Hepatocyte (in vitro differentiated cells): ENCODE results near the gene AUTS2.

Experiments used
- CTCF ChIP-seq: fragments of 200-600 bp; sonication (generic); IDR thresholded peaks from 2 replicates; pipeline ENCODE4 v1.5.1; 2016; ENCODE audit warnings: antibody characterized with exemption, mild to moderate bottlenecking; ENCODE audit not compliant: poor library complexity
- EZH2 ChIP-seq: fragments of 200-600 bp; sonication (generic); IDR thresholded peaks from 2 replicates; pipeline ENCODE4 v1.6.1; 2016; ENCODE audit warnings: antibody characterized with exemption, mild to moderate bottlenecking, borderline replicate concordance
- EZH2phosphoT487 ChIP-seq: fragments of 200-600 bp; sonication (generic); IDR thresholded peaks from one replicate; pipeline ENCODE4 v1.6.1; 2018; ENCODE audit warnings: antibody characterized with exemption, mild to moderate bottlenecking, low read depth, moderate library complexity; ENCODE audit not compliant: unreplicated experiment, severe bottlenecking

GRCh38 chr7:70029993-70030392, 431.7 kb downstream of the AUTS2 start:
- no peak for TF ChIP-seq CTCF
- TF ChIP-seq EZH2, result no peak
- TF ChIP-seq EZH2phosphoT487, result no peak
